ENCODE results near the gene CLEC16A.

The CLEC16A gene

DNA sequence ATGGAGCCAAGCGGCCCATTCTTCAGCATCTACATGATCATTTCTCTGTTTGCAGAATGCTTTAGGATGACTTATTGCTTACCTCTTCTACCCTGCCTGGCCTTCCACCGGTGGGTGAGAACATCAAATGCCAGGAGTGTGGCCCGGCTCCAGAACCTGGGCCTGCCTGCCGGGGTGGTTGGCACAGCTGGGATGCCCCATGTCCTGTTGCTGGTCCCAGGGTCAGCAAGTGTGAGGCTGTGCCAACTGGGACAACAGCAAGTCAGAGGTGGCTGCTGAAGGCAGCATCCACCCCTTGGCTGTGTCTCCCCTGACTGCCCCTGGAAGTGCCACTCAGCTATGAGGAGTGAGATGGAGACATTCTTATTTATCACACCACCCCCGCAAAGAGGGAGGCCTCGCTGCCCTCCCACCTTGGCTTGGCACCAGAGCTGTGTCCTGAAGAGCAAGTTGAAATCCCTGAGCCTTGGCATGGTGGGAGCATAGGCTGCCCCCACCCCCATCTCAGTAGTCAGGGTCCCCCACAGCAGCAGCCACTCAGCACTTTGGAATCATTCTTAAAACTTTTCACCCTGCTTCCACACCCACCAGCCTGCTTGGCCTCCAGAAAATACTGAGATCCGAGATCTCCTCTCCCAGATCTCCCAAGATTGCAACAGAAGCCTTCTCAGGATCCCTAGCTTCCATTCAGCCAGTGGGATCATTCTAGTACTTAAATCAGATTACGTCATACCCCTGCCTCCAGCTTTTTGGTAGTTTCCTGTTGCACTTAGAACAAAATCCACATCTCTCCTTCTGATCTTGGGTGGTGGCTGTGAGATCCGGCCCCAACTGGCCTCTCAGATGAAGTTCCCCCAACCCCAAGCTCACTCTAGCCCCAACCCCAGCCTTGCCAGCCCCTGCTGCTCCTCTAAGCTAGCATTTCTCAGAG lies 184.1 kb downstream of the CLEC16A start:
- TF ChIP-seq CREB1 (IDR thresholded peaks at IDR 0.05; ENCODE audit: low read depth) (no peak), TEAD4 (IDR thresholded peaks at IDR 0.05) (no peak), EP300 (IDR thresholded peaks at IDR 0.05; ENCODE audit: borderline replicate concordance) (no peak), FOXM1 (IDR thresholded peaks at IDR 0.05; ENCODE audit: borderline replicate concordance, low read depth) (no peak)

- TF ChIP-seq TCF12 (IDR thresholded peaks at IDR 0.05; ENCODE audit: low read depth): no peak
- no peak for TF ChIP-seq CEBPB (IDR thresholded peaks at IDR 0.05)
- no peak for TF ChIP-seq ZBTB7A (IDR thresholded peaks at IDR 0.05; ENCODE audit: low read depth)
- no peak for TF ChIP-seq TEAD4 (IDR thresholded peaks at IDR 0.05)
- TF ChIP-seq REST (IDR thresholded peaks at IDR 0.05; ENCODE audit: low read depth): no peak
- no peak for TF ChIP-seq NFIC (IDR thresholded peaks at IDR 0.05)
- TF ChIP-seq, protein P1, sequence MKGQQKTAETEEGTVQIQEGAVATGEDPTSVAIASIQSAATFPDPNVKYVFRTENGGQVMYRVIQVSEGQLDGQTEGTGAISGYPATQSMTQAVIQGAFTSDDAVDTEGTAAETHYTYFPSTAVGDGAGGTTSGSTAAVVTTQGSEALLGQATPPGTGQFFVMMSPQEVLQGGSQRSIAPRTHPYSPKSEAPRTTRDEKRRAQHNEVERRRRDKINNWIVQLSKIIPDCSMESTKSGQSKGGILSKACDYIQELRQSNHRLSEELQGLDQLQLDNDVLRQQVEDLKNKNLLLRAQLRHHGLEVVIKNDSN (IDR thresholded peaks at IDR 0.05): no peak
- TF ChIP-seq CREB1 (IDR thresholded peaks at IDR 0.05; ENCODE audit: low read depth): no peak
- TF ChIP-seq YY1 (IDR thresholded peaks at IDR 0.05; ENCODE audit: low read depth): no peak
- TF ChIP-seq TAF1 (IDR thresholded peaks at IDR 0.05; ENCODE audit: low read depth): no peak
- TF ChIP-seq RAD21 (IDR thresholded peaks at IDR 0.05; ENCODE audit: low read depth): no peak
- no peak for TF ChIP-seq EP300 (IDR thresholded peaks at IDR 0.05; ENCODE audit: borderline replicate concordance)
- TF ChIP-seq, protein P2, sequence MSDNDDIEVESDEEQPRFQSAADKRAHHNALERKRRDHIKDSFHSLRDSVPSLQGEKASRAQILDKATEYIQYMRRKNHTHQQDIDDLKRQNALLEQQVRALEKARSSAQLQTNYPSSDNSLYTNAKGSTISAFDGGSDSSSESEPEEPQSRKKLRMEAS (IDR thresholded peaks at IDR 0.05): no peak
- TF ChIP-seq EGR1 (IDR thresholded peaks at IDR 0.05): no peak
- no peak for TF ChIP-seq FOXM1 (IDR thresholded peaks at IDR 0.05; ENCODE audit: borderline replicate concordance, low read depth)
These were observed 185.0 kb downstream of the CLEC16A start for GRCh38 chr16:11129378-11129781.

GRCh38 chr16:11130978-11131665 lies 186.8 kb downstream of the CLEC16A start:
- TF ChIP-seq CEBPB (IDR thresholded peaks at IDR 0.05) (no peak), RAD21 (IDR thresholded peaks at IDR 0.05; ENCODE audit: low read depth) (no peak), EGR1 (IDR thresholded peaks at IDR 0.05) (no peak), CREB1 (IDR thresholded peaks at IDR 0.05; ENCODE audit: low read depth) (no peak), TEAD4 (IDR thresholded peaks at IDR 0.05) (no peak), EP300 (IDR thresholded peaks at IDR 0.05; ENCODE audit: borderline replicate concordance) (no peak), TCF12 (IDR thresholded peaks at IDR 0.05; ENCODE audit: low read depth) (no peak), TAF1 (IDR thresholded peaks at IDR 0.05; ENCODE audit: low read depth) (no peak), YY1 (IDR thresholded peaks at IDR 0.05; ENCODE audit: low read depth) (no peak), ZBTB7A (IDR thresholded peaks at IDR 0.05; ENCODE audit: low read depth) (no peak), FOXM1 (IDR thresholded peaks at IDR 0.05; ENCODE audit: borderline replicate concordance, low read depth) (no peak), NFIC (IDR thresholded peaks at IDR 0.05) (no peak), REST (IDR thresholded peaks at IDR 0.05; ENCODE audit: low read depth) (no peak)
- TF ChIP-seq, protein P2 (IDR thresholded peaks at IDR 0.05): no peak
- TF ChIP-seq, protein P1 (IDR thresholded peaks at IDR 0.05): no peak

- no peak for TF ChIP-seq EGR1 (IDR thresholded peaks at IDR 0.05)
- no peak for TF ChIP-seq NFIC (IDR thresholded peaks at IDR 0.05)
- TF ChIP-seq REST (IDR thresholded peaks at IDR 0.05; ENCODE audit: low read depth): no peak
- no peak for TF ChIP-seq TEAD4 (IDR thresholded peaks at IDR 0.05)
- TF ChIP-seq TAF1 (IDR thresholded peaks at IDR 0.05; ENCODE audit: low read depth): no peak
- TF ChIP-seq TCF12 (IDR thresholded peaks at IDR 0.05; ENCODE audit: low read depth): no peak
- TF ChIP-seq YY1 (IDR thresholded peaks at IDR 0.05; ENCODE audit: low read depth): no peak
- TF ChIP-seq, protein P2 (IDR thresholded peaks at IDR 0.05): no peak
- TF ChIP-seq, protein P1 (IDR thresholded peaks at IDR 0.05): no peak
- no peak for TF ChIP-seq EP300 (IDR thresholded peaks at IDR 0.05; ENCODE audit: borderline replicate concordance)
- TF ChIP-seq FOXM1 (IDR thresholded peaks at IDR 0.05; ENCODE audit: borderline replicate concordance, low read depth): no peak
- TF ChIP-seq CREB1 (IDR thresholded peaks at IDR 0.05; ENCODE audit: low read depth): no peak
- TF ChIP-seq CEBPB (IDR thresholded peaks at IDR 0.05): no peak
- TF ChIP-seq RAD21 (IDR thresholded peaks at IDR 0.05; ENCODE audit: low read depth): no peak
- TF ChIP-seq ZBTB7A (IDR thresholded peaks at IDR 0.05; ENCODE audit: low read depth): no peak
These were observed 187.3 kb downstream of the CLEC16A start for GRCh38 chr16:11131706-11132105.
